Left lung (tissue), 10 donors: ENCODE measurements around the gene ZNF234. TPM values are rescaled to one million over a fixed set of nuclear protein-coding genes. Genes with fewer than 3 reads are reported as not detected.

Experiments used
- ATAC-seq: fragments of 200-7000 bp; cut with Tn5 transposase; one replicate; pipeline ENCODE4 v1.9.1; 2020; ENCODE audit warnings: moderate library complexity
- DNase-seq, 4 donors: peaks; one replicate each; pipeline ENCODE4 v3.0.0-alpha.2; 2013 to 2020
- H3K27ac ChIP-seq, 2 donors: fragments of 200-600 bp; sonication (generic) in 1 of 2; one replicate each; pipeline versions ENCODE4 v1.5.0 to v1.8.0; 2020 to 2021
- H3K27me3 ChIP-seq, 2 donors: fragments of 200-600 bp; sonication (generic) in 1 of 2; one replicate each; pipeline versions ENCODE4 v1.5.0 to v1.8.0; 2020 to 2021
- H3K36me3 ChIP-seq, 2 donors: fragments of 200-600 bp; sonication (generic) in 1 of 2; one replicate each; pipeline versions ENCODE4 v1.5.0 to v1.8.0; 2020 to 2021
- H3K4me1 ChIP-seq, 2 donors: fragments of 200-600 bp; one replicate each; pipeline ENCODE4 v1.8.0; 2021
- H3K4me3 ChIP-seq, 2 donors: fragments of 200-600 bp; sonication (generic) in 1 of 2; one replicate each; pipeline versions ENCODE4 v1.5.0 to v1.8.0; 2020 to 2021; ENCODE audit warnings: mild to moderate bottlenecking in 1 of 2
- H3K9me3 ChIP-seq, 2 donors: fragments of 200-600 bp; sonication (generic) in 1 of 2; one replicate each; pipeline versions ENCODE4 v1.5.0 to v1.8.0; 2020 to 2021
- intact Hi-C, 2 donors: fragments of 100-400 bp; cut with DNase I; formaldehyde crosslinking; loops; one replicate each; pipeline versions ENCODE4 v1.11.2 to v1.14.2; 2022
- polyA plus RNA-seq, 6 donors: library from polyadenylated mRNA; unstranded; fragments of 120-200 nt; gene quantifications; one replicate each; pipeline ENCODE4 v1.2.1, GENCODE V29; 2013; ENCODE audit not compliant: insufficient read length in 6 of 6
- total RNA-seq, 2 donors: library from RNA; stranded (reverse); fragmentation: NEBNext Ultra II Directional; extraction: Animal tissue kit (Norgen Biotek cat#: 25700); gene quantifications; one replicate each; pipeline ENCODE4 v1.2.1, GENCODE V29; 2021
- TF ChIP-seq, protein P1 (sequence below), 2 donors: fragments of 200-600 bp; sonication (generic) in 1 of 2; IDR thresholded peaks; one replicate each; pipeline versions ENCODE4 v1.5.0 to v1.8.0; 2021; ENCODE audit warnings: antibody characterized with exemption in 2 of 2
- donor health status: DM: no; HTN: yes; CAD: no.
- donor health status: DM: no; HTN: no; CAD: no.

Gene ZNF234
- total and polyA plus RNA-seq, 8 donors: 11.2 to 22.2 (median 20.3) TPM

DNA sequence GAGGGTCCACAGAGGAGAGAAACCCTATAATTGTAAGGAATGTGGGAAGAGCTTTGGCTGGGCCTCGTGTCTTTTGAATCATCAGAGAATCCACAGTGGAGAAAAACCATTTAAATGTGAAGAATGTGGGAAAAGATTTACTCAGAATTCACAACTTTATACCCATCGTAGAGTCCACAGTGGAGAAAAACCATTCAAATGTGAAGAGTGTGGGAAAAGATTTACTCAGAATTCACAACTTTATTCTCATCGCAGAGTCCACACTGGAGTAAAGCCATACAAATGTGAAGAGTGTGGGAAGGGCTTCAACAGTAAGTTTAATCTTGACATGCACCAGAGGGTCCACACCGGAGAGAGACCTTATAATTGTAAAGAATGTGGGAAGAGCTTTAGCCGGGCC, 9.4 kb upstream of the ZNF234 start:
- DNase-seq (no peak), ATAC-seq (no peak)
- intact Hi-C loops: no loop called here
- no peak overlapping the region for H3K4me3 ChIP-seq
- H3K27ac ChIP-seq: no peak overlapping the region
- peaks cover 0 to 84% of the 10 kb centered on the region in 2 donors for H3K9me3 ChIP-seq
- TF ChIP-seq, protein P1, sequence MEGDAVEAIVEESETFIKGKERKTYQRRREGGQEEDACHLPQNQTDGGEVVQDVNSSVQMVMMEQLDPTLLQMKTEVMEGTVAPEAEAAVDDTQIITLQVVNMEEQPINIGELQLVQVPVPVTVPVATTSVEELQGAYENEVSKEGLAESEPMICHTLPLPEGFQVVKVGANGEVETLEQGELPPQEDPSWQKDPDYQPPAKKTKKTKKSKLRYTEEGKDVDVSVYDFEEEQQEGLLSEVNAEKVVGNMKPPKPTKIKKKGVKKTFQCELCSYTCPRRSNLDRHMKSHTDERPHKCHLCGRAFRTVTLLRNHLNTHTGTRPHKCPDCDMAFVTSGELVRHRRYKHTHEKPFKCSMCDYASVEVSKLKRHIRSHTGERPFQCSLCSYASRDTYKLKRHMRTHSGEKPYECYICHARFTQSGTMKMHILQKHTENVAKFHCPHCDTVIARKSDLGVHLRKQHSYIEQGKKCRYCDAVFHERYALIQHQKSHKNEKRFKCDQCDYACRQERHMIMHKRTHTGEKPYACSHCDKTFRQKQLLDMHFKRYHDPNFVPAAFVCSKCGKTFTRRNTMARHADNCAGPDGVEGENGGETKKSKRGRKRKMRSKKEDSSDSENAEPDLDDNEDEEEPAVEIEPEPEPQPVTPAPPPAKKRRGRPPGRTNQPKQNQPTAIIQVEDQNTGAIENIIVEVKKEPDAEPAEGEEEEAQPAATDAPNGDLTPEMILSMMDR (IDR thresholded peaks at IDR 0.05): no peak
- H3K27me3 ChIP-seq: no peaks in the 10 kb centered on the region
- H3K4me1 ChIP-seq: no peaks in the 10 kb centered on the region
- H3K36me3 ChIP-seq: peaks cover 0 to 58% of the 10 kb centered on the region in 2 donors

DNA sequence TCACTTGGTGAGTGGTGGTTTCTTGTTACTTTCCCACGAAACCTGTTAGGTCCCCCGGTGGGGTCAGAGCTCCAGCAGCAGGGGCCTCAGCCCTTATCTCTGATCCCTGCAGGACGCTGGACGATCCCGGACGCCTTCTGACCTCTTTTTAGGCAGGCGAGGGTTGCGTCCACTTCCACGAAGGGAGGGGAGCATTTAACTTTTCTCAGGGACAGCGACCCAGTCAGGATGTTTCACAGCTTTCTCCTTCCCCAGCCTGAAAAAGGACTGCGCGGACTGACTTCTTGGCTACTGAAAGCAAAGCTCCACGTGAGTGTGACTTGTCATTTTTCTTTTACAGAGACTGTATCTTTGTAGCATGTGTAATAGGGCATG, 692 bp downstream of the ZNF234 start:
- no peaks in the 10 kb centered on the region for H3K27me3 ChIP-seq
- peak overlapping the region in 1 of 2 donors; percentile 78 for H3K27ac ChIP-seq
- H3K4me1 ChIP-seq: peaks cover 4 to 20% of the 10 kb centered on the region in 2 donors
- DNase-seq: peak in 1 of 4 donors; percentile 13
- intact Hi-C loops: no loop called here
- TF ChIP-seq, protein P1 (IDR thresholded peaks at IDR 0.05): no peak
- peak overlapping the region; percentile 89 to 91 for H3K4me3 ChIP-seq
- H3K9me3 ChIP-seq: peaks cover 0 to 1% of the 10 kb centered on the region in 2 donors
- H3K36me3 ChIP-seq: peaks cover 0 to 28% of the 10 kb centered on the region in 2 donors
- peak; percentile 44 for ATAC-seq

DNA sequence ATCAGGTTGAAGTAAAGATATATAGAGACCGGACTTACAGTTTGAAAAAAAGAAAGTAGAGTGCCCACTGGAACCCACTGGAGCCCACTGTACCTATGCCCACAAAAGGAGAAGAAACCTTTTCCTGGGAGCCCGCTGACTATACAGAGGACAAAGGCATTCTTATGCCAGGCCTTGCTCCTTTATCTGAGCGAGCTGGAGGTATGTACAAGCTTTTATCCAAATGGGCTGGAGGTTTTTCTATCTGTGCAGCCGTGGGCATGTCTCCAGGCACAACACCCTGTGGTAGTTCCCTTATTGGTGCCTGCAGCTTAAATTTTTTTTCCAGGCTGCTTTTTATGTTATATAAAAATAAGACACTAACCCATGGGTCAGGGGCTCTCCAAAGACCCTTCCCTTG, 8.4 kb downstream of the ZNF234 start:
- TF ChIP-seq, protein P1 (IDR thresholded peaks at IDR 0.05): no peak
- peaks cover 0 to 47% of the 10 kb centered on the region in 2 donors for H3K9me3 ChIP-seq
- no peak overlapping the region for H3K27ac ChIP-seq
- H3K4me3 ChIP-seq: no peak overlapping the region
- H3K36me3 ChIP-seq: peaks cover 3 to 100% of the 10 kb centered on the region in 2 donors
- ATAC-seq: no peak
- no peaks in the 10 kb centered on the region for H3K4me1 ChIP-seq
- DNase-seq: no peak
- intact Hi-C loops: no loop called here
- no peaks in the 10 kb centered on the region for H3K27me3 ChIP-seq

DNA sequence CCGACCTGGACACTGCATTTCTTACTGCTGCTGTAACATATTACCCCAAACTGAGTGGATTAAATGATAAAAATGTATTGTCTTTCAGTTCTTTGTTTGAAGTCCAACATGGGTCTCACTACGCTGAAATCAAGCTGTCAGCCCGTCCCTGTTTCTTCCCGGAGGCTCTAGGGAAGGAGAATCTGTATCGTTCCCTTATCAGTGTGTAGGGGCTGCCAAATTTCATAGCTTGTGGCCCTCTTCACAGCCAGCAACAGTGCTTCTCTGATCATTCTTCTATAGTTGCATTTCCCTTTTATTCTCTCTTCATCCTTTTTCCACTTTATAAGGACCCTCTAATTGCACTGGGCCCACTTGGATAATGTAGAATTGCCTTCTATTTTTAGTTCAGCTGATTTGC, 10.1 kb downstream of the ZNF234 start:
- peaks cover 12 to 100% of the 10 kb centered on the region in 2 donors for H3K36me3 ChIP-seq

DNA sequence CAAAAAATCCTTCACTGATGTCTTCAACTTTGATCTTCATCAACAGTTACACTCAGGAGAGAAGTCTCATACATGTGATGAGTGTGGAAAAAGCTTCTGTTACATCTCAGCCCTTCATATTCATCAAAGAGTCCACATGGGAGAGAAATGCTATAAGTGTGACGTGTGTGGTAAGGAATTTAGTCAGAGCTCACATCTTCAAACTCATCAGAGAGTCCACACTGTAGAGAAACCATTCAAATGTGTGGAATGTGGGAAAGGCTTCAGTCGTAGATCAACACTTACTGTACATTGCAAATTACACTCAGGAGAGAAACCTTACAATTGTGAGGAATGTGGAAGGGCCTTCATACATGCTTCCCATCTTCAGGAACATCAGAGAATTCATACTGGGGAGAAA, 15.1 kb downstream of the ZNF234 start:
- Histone ChIP-seq H3K4me3 (no peak overlapping the region), H3K36me3 (peaks cover 12 to 68% of the 10 kb centered on the region in 2 donors), H3K27me3 (no peaks in the 10 kb centered on the region), H3K27ac (no peak overlapping the region), H3K9me3 (peaks cover 4 to 99% of the 10 kb centered on the region in 2 donors), H3K4me1 (no peaks in the 10 kb centered on the region)
- ATAC-seq (no peak), DNase-seq (no peak)
- intact Hi-C loops: no loop called here
- TF ChIP-seq, protein P1 (IDR thresholded peaks at IDR 0.05): no peak

More for the DNA sequence above, 10.1 kb downstream of the ZNF234 start:
- TF ChIP-seq, protein P1 (IDR thresholded peaks at IDR 0.05): no peak
- no peak for ATAC-seq
- no peak overlapping the region for H3K4me3 ChIP-seq
- DNase-seq: no peak
- peaks cover 4 to 64% of the 10 kb centered on the region in 2 donors for H3K9me3 ChIP-seq
- no peaks in the 10 kb centered on the region for H3K4me1 ChIP-seq
- H3K27me3 ChIP-seq: no peaks in the 10 kb centered on the region
- intact Hi-C loops: no loop called here
- H3K27ac ChIP-seq: no peak overlapping the region
